NCI-H1930 (cell line): ENCODE results near the gene TDRD10.

ENCODE experiments used
- DNase-seq, 2 experiments: peaks; one replicate each; lab custom pipeline; 2025; lab: John Stamatoyannopoulos, UW

TDRD10 gene

GRCh38 chr1:154578058-154578418 is 76.0 kb downstream of the TDRD10 start:
- no peak for DNase-seq

GRCh38 chr1:154579374-154579773 is 77.4 kb downstream of the TDRD10 start:
- no peak for DNase-seq

- DNase-seq, result no peak
These were observed 79.7 kb downstream of the TDRD10 start for GRCh38 chr1:154581766-154582165.

- no peak for DNase-seq
These were observed 80.9 kb downstream of the TDRD10 start for GRCh38 chr1:154582885-154583284.

GRCh38 chr1:154583773-154584172 is 81.8 kb downstream of the TDRD10 start:
- DNase-seq, result no peak

GRCh38 chr1:154584267-154584994 is 82.4 kb downstream of the TDRD10 start:
- DNase-seq, result no peak

- DNase-seq, result no peak
These were observed 84.2 kb downstream of the TDRD10 start for GRCh38 chr1:154586231-154586630.

- DNase-seq, result no peak
These were observed 84.6 kb downstream of the TDRD10 start for GRCh38 chr1:154586641-154587040.

- no peak for DNase-seq
These were observed 87.8 kb downstream of the TDRD10 start for GRCh38 chr1:154589780-154590179.

GRCh38 chr1:154590756-154591155 is 88.7 kb downstream of the TDRD10 start:
- no peak for DNase-seq

- no peak for DNase-seq
These were observed 89.2 kb downstream of the TDRD10 start for GRCh38 chr1:154591206-154591605.

GRCh38 chr1:154593390-154593789 is 91.4 kb downstream of the TDRD10 start:
- DNase-seq, result no peak

GRCh38 chr1:154594811-154595210 is 92.8 kb downstream of the TDRD10 start:
- no peak for DNase-seq

- no peak for DNase-seq
These were observed 93.6 kb downstream of the TDRD10 start for GRCh38 chr1:154595621-154596020.
